NCI-H2029 (cell line): Measurements from ENCODE around the gene CLIC4.
"Not testable (repeated sequence)": the region's sequence is repeated elsewhere in the genome, so short reads cannot be mapped to it uniquely, and the experiment has no call there.

Experiments used
- DNase-seq: peaks from one replicate; lab custom pipeline; 2025; lab: John Stamatoyannopoulos, UW

The CLIC4 gene

DNA sequence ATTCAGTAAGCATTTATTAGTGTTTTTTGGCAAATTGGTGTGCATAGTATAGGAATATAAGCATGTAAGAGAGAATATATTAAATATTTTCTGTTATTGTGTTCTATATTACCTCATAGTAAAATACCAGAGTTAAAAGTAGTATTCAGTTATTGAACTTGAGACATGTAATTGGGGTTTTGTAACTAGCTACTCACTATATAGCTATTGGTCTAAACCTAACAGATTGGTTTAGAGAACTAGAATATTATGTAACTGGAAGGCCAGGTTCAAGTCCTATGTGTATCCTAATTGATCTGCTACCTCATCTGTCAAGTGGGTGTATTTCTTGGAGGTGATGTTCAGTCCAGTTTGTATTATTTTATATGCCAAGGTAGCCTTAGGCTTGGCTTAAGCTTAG lies 26.3 kb downstream of the CLIC4 start:
- no peak for DNase-seq

- DNase-seq, result no peak
Measured at GRCh38 chr1:24773618-24774017, 28.4 kb downstream of the CLIC4 start.

- no peak for DNase-seq
Measured at GRCh38 chr1:24775348-24775747, 30.1 kb downstream of the CLIC4 start.

DNA sequence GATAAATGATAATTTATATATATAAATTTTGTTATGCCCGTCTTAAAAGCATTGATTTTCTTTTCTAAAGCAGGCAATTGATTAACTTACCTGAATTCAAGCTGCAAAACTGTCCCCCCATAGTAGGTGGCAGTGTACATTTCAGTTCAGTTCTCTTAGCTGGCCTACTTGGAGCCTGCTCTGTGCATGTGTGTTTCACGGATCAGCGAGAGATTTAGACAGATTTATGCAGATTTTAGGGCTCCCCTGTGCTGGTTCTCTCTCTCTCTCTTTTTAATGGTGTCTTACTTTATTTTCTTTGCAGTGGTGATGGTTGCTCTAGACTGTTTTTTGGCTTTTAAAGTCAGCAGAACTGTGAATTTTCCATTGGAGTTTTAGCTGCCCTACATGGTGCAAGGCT lies 30.7 kb downstream of the CLIC4 start:
- no peak for DNase-seq

- no peak for DNase-seq
Measured at GRCh38 chr1:24776821-24777220, 31.6 kb downstream of the CLIC4 start.

- DNase-seq, result no peak
Measured at GRCh38 chr1:24778141-24778540, 32.9 kb downstream of the CLIC4 start.

GRCh38 chr1:24779199-24779598 lies 34.0 kb downstream of the CLIC4 start:
- DNase-seq, result not testable (repeated sequence)

DNA sequence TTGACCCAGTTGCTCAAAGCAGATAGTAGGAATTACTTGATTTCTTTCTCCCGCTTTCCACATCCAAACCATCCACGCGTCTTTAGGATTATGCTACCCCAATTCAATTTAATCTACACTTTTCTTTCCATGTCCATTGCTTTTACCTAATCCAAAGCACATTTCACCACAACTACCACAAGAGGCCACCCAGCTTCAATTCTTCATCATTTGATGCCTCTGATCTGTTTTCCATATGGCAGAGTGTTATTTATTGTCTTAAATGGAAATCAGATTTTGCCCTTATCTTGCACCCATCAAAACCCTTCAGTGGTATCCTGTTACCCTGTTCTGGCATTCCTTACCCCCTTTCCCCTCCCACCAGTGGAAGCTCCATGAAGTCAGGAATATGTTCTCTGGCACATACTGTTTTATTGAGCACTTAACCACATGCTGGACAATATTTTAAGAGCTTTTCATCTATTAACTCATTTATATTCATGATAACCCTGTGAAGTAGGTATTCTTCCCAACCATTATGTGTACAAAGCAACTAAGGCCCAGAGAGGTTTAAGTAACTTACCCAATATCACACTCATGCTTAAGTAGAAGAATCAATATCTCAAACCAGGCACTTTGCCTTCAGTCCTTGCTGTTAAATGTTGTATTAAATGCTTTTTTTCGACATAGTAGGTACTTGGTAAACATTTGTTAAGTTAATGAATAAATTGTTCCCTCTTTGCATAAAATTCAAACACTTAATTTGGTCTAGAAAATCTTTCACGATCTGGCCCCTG lies 34.6 kb downstream of the CLIC4 start:
- DNase-seq, result no peak

DNA sequence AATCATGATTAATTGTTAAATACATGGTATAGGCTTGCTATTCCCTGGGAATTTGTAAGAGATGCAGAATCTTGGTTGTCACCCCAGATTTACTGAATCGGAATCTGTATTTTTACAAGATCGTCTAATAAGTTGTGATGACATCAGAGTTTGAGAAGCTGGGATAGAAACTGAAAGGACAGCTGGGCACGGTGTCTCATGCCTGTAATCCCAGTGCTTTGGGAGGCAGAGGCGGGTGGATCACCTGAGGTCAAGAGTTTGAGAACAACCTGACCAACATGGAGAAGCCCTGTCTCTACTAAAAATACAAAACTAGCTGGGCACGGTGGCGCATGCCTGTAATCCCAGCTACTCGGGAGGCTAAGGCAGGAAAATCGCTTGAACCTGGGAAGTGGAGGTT lies 35.4 kb downstream of the CLIC4 start:
- DNase-seq, result not testable (repeated sequence)

GRCh38 chr1:24782689-24783088 lies 37.4 kb downstream of the CLIC4 start:
- no peak for DNase-seq

GRCh38 chr1:24783713-24784112 lies 38.5 kb downstream of the CLIC4 start:
- no peak for DNase-seq

- no peak for DNase-seq
Measured at GRCh38 chr1:24786191-24786590, 40.9 kb downstream of the CLIC4 start.

- no peak for DNase-seq
Measured at GRCh38 chr1:24790490-24790889, 45.2 kb downstream of the CLIC4 start.

DNA sequence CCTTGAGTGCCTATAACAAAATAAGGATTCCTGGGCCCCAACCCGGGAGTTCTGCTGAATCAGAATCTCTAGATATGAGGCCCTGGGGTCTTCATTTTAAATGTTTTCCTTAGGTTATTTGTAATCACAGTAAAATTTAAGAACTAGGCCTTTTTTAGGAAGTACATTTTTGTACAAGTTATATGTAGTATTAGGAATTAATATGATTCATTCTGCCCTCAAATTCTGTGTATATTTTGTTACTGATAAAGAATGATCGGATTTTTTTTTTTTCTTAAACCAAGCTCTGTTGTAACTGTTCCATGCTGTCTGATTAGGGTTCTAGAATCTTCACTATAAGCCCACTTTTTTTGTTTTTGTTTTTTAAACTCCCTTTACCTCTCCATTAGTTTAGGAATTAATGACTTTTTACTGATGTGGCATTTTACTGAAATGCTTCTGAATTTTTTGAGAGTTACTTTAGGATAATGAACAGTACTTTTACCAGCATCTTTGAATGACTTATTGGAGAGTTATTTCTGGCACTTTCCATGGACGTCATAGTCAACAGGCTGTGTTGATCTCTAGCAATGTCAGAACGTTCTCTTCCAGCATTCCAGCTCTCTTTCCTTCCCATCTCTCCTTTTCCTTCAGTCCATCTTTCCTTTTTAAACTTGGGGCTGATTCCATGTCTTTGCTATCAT lies 48.3 kb downstream of the CLIC4 start:
- no peak for DNase-seq

- not testable (repeated sequence) for DNase-seq
Measured at GRCh38 chr1:24794130-24794502, 48.9 kb downstream of the CLIC4 start.

DNA sequence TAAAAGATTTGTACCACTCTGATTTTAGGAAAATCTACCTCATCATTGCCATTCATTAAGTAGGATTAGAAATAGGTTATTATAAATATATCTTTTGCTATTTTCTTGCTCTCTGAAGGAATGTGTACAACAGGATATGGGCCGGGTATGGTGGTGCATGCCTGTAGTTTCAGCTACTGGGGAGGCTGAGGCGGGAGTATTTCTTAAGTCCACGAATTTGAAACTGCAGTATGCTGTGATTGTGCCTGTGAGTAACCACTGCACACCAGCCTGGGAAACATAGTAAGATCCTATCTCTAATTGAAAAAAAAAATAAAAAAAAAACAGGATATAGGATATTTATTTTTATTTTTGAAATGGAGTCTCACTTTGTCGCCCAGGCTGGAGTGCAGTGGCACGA lies 50.0 kb downstream of the CLIC4 start:
- DNase-seq, result no peak

DNA sequence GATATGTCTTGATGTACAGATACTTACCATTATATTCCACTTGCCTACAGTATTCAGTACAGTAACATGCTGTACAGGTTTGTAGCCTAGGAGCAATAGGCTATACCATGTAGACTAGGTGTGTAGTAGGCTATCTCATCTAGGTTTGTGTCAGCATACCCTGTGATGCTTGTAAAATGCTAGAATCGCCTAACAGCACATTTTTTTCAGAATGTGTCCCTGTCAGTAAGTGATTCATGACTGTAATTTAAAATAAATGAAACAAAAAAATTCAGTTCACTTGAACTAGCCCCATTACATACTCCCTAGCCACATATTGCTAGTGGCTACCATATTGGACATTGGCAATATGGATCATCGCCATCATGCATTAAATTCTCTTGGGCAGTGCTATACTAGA lies 51.3 kb downstream of the CLIC4 start:
- no peak for DNase-seq

DNA sequence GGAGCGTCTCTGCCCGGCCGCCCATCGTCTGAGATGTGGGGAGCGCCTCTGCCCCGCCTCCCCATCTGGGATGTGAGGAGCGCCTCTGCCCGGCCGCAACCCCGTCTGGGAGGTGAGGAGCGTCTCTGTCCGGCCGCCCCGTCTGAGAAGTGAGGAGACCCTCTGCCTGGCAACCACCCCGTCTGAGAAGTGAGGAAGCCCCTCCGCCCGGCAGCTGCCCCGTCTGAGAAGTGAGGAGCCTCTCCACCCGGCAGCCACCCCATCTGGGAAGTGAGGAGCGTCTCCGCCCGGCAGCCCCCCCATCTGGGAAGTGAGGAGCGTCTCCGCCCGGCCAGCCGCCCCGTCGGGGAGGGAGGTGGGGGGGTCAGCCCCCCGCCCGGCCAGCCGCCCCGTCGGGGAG lies 54.0 kb downstream of the CLIC4 start:
- not testable (repeated sequence) for DNase-seq

- DNase-seq, result no peak
Measured at GRCh38 chr1:24801176-24801575, 55.9 kb downstream of the CLIC4 start.

DNA sequence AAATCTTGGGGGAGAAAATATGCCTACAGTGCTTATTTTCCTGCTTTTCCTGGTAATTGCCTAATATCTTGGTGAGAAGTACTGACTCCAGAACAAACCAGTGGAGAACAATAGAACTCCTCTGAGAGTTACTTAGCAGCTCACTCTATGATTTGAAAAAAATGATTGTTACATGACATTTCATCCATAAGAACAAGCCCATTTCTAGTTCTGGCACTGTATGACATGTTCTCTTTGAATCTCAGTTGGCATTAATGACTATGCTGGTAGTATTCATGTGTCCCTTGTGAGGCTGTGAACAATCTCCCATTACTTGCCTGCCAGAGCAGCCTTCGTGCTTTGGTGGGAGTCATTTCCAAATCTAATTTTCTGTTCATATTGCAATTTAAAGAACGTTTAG lies 58.0 kb downstream of the CLIC4 start:
- no peak for DNase-seq

GRCh38 chr1:24803987-24804530 lies 58.8 kb downstream of the CLIC4 start:
- DNase-seq, result no peak

DNA sequence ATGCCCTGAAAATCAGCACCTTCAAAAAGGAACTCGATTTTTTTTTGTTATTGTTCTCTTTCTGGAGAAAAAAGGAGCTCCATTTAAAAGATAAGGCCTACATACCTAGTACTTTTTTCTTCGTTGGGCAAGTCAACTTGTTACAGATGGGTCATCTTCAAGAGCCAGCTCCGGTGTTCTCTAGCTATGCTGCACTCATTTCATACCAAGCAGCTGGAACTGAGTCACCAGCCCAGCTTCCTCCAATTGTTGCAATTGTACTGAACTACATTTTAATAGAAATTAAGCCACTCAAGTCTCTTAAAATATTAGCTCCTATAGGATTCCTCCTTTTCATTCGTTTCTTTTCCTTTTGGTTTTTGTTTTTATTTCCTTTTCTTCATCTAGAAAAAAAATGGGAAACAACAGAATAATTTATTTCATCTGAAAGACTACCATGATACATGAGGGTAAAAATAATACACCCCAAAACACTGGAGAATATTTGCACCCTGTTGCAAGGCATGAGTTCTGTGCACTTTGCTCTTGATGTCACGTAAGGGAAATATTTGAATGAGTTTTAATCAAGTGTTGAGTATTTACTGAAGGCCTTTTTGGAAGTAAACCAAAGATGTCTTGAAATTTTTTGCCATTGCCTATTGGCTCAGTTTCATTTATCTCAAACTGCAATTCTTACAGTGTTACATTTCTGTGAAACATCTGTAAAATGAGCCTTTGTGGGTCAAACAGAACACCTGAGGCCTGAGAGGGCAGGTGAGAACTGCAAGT lies 60.5 kb downstream of the CLIC4 start:
- DNase-seq, result no peak

DNA sequence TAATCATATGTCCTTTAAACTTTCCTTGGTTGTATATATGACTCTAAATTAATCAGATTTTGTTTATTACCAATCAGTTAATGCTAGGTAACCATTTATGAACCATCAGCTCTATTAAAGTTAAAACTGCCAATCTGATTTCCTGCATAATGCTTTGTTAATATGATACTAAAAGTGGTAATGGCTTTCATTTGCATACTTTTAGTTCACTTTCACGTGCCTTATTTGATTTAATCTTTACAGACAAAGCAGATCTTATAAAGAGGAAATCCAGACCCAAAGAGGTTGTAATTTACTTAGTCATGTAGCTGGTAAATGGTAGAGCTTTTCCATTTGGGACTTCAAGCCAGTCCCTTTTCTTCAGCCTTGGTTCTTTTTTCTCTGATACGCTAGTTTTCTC lies 61.3 kb downstream of the CLIC4 start:
- DNase-seq, result no peak
